Vagina (tissue), 2 donors: Measurements from ENCODE around the gene OR2H2. TPM values are rescaled to one million over a fixed set of nuclear protein-coding genes. Genes with fewer than 3 reads are reported as not detected.
A peak's percentile ranks its signal among the peaks of the same experiment; 100 is the strongest.

Source experiments
- DNase-seq, 2 donors: peaks; one replicate each; pipeline ENCODE4 v3.0.0-alpha.2; 2017; ENCODE audit errors: extremely low spot score in 2 of 2
- H3K27ac ChIP-seq: fragments of 200-600 bp; sonication (generic); one replicate; pipeline ENCODE4 v1.5.1; 2019
- H3K27me3 ChIP-seq: fragments of 200-600 bp; sonication (generic); one replicate; pipeline ENCODE4 v1.5.1; 2019
- H3K36me3 ChIP-seq, 2 donors: fragments of 200-600 bp; sonication (generic); one replicate each; pipeline ENCODE4 v1.5.1; 2017 to 2019
- H3K4me1 ChIP-seq: fragments of 200-600 bp; sonication (generic); one replicate; pipeline ENCODE4 v1.5.1; 2019
- H3K4me3 ChIP-seq, 2 donors: fragments of 200-600 bp; sonication (generic); 1 replicate in 1 of 2; 2 replicates in 1 of 2; pipeline ENCODE4 v1.5.1; 2016 to 2019
- H3K9me3 ChIP-seq: fragments of 200-600 bp; sonication (generic); one replicate; pipeline ENCODE4 v1.5.1; 2019
- POLR2A ChIP-seq, 2 donors: fragments of 450-650 bp; IDR thresholded peaks; one replicate each; pipeline ENCODE4 v1.6.1; 2017; ENCODE audit warnings: antibody characterized with exemption in 2 of 2, mild to moderate bottlenecking in 2 of 2, moderate library complexity in 2 of 2
- POLR2AphosphoS5 ChIP-seq, 2 donors: sonication (generic); formaldehyde crosslinking; IDR thresholded peaks; one replicate each; pipeline ENCODE4 v1.9.0; 2017; ENCODE audit warnings: antibody characterized with exemption in 2 of 2, mild to moderate bottlenecking in 2 of 2, low read depth in 1 of 2; ENCODE audit not compliant: insufficient read depth in 1 of 2
- intact Hi-C: fragments of 100-400 bp; cut with DNase I; formaldehyde crosslinking; loops from one replicate; pipeline ENCODE4 v1.15.1; 2023
- total RNA-seq: library from RNA; depleted of rRNA; stranded (reverse); fragments of >200 nt; gene quantifications from one replicate; pipeline ENCODE4 v1.2.3, GENCODE V29; 2016
- TF ChIP-seq, protein P1 (sequence below), 3 experiments: fragments of 450-650 bp in 2 of 3; fragments of 200-600 bp in 1 of 3; sonication (generic) in 1 of 3; IDR thresholded peaks; one replicate each; pipeline ENCODE4 v1.5.1; 2017 to 2019; ENCODE audit warnings: antibody characterized with exemption in 3 of 3, mild to moderate bottlenecking in 2 of 3, moderate library complexity in 2 of 3

Gene OR2H2
- total RNA-seq, 1 donor from 2014 or later: not detected

DNA sequence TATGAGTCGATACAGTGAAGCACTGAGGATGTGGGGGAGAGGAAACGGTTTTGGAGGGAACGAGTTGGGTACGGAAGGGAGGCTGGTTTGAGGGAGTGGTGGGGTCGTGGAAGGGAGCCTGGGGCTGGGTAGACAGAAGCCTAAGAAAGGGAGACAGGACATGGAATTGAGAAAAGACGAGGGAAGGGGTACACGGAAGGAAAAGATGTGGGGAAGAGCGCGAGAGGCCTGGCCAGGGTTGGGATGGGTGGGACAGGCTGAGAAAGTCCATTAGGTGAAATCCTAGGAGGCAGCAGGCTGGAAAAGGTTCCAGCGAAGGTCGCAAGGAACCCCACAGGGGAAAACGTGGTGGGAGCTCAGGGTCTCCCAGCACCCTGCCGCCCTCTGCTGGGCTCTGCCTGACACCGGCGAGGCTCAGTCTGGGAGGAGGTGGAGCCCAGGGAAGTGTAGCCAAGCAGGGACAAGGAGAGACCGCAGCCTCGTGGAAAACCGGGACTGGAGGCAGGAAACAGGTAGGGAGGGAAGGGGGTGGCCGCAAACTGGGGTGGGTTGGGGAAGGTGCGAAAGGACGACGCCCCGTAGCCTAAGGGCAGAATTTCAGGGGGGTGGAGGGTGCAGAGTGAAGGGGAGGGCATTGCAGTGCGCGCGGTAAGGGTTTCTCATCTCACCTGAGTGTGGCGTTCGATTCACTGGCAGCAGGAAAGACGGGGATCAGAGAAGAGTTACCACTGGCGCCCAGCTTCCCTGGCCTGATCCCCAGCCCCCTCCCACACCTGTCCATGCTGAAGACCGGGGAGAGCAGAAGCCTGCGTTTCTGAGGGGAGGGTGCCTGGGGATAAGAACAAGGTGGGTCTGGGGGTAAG lies 43.7 kb downstream of the OR2H2 start:
- H3K27ac ChIP-seq: peak overlapping the region; percentile 89
- H3K36me3 ChIP-seq: no peaks in the 10 kb centered on the region
- H3K4me1 ChIP-seq: peaks cover 40% of the 10 kb centered on the region
- H3K9me3 ChIP-seq: no peaks in the 10 kb centered on the region
- peak in 1 of 2 donors; percentile 70 for TF ChIP-seq POLR2AphosphoS5 (IDR thresholded peaks at IDR 0.05; ENCODE audit: insufficient read depth in 1 of 2, low read depth in 1 of 2)
- TF ChIP-seq, protein P1, sequence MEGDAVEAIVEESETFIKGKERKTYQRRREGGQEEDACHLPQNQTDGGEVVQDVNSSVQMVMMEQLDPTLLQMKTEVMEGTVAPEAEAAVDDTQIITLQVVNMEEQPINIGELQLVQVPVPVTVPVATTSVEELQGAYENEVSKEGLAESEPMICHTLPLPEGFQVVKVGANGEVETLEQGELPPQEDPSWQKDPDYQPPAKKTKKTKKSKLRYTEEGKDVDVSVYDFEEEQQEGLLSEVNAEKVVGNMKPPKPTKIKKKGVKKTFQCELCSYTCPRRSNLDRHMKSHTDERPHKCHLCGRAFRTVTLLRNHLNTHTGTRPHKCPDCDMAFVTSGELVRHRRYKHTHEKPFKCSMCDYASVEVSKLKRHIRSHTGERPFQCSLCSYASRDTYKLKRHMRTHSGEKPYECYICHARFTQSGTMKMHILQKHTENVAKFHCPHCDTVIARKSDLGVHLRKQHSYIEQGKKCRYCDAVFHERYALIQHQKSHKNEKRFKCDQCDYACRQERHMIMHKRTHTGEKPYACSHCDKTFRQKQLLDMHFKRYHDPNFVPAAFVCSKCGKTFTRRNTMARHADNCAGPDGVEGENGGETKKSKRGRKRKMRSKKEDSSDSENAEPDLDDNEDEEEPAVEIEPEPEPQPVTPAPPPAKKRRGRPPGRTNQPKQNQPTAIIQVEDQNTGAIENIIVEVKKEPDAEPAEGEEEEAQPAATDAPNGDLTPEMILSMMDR (IDR thresholded peaks at IDR 0.05): peak in 2 of 3 experiments; percentile 52 to 68
- no peak for TF ChIP-seq POLR2A (IDR thresholded peaks at IDR 0.05)
- H3K27me3 ChIP-seq: no peaks in the 10 kb centered on the region
- intact Hi-C loops: no loop called here
- no peak for DNase-seq
- peak overlapping the region; percentile 69 to 72 for H3K4me3 ChIP-seq

DNA sequence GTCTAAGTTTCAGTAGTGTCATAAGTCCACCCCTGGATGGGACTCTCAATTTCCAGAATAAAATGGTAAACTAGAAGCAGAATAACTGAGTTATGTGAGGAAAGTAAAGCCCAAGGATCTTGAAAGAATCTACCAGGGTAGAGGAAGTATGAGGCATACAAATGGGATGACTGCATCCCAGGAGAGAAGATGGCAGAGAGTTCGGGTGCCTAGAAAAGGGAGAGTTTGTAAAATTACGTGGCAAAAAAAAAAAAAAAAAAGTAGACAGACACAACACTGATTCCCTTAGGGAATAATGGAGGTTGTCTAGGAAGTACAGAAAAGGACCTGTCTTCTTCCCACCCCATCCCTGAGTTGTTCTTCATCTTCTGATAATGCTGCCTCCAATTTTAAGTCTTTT lies 44.6 kb downstream of the OR2H2 start:
- intact Hi-C loops: no loop called here
- H3K27ac ChIP-seq: no peak overlapping the region
- H3K4me1 ChIP-seq: peaks cover 40% of the 10 kb centered on the region

DNA sequence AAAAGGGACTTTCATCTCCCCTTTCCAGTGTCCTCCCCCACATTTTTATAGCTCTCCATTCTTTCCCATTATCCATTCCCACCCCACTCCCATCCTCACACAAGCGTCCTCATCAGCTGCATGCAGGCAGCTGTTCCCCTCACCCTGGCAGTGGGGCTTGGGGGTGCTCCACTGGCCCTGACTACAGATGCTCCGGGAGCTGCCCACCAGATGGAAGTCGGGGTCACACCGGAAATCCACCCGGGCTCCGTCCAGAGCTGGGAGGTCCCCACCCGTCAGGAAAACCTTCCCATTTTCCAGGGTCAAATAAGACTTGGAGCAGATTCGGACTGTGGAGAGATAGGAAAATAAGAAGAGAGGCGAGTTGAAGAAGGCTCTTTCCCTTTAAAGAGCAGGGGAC lies 45.4 kb downstream of the OR2H2 start:
- Histone ChIP-seq H3K4me3 (no peak overlapping the region), H3K4me1 (peaks cover 40% of the 10 kb centered on the region), H3K36me3 (no peaks in the 10 kb centered on the region), H3K27ac (no peak overlapping the region), H3K27me3 (no peaks in the 10 kb centered on the region), H3K9me3 (no peaks in the 10 kb centered on the region)
- intact Hi-C loops: no loop called here
- no peak for DNase-seq
- TF ChIP-seq POLR2AphosphoS5 (IDR thresholded peaks at IDR 0.05; ENCODE audit: insufficient read depth in 1 of 2, low read depth in 1 of 2) (no peak), POLR2A (IDR thresholded peaks at IDR 0.05) (no peak)
- TF ChIP-seq, protein P1 (IDR thresholded peaks at IDR 0.05): no peak

More for the DNA sequence above, 44.6 kb downstream of the OR2H2 start:
- no peak overlapping the region for H3K4me3 ChIP-seq
- no peaks in the 10 kb centered on the region for H3K27me3 ChIP-seq
- no peak for DNase-seq
- H3K9me3 ChIP-seq: no peaks in the 10 kb centered on the region
- TF ChIP-seq POLR2AphosphoS5 (IDR thresholded peaks at IDR 0.05; ENCODE audit: insufficient read depth in 1 of 2, low read depth in 1 of 2) (no peak), POLR2A (IDR thresholded peaks at IDR 0.05) (no peak)
- TF ChIP-seq, protein P1 (IDR thresholded peaks at IDR 0.05): no peak
- no peaks in the 10 kb centered on the region for H3K36me3 ChIP-seq

DNA sequence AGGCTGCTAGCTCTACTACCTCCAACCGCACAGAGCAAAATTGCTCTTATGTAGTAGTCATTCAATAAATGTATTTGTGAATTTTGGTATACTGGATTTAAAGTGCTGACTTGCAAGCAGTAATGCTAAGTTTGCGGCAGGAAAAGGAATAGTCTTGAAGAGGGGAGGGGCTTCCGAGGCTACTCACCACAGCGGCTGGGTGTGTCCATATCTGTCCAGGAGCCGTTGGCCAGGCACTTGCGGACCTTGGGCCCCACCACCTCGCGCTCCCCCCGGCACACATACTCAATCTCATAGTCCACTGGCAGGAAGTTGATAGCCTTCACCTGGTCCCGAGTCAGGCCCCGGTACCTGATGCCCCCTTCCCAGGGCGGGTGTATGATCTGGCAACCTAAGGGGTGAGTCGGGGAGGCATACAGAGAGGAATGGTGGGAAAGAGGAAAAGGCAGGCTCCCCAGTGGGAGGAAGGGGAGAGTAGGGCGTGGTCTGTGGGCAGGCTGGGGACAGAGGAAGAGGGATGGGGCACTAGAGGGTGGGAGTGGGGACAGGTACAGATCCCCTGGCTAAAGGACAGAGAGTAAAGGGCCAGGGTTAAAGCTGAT lies 46.4 kb downstream of the OR2H2 start:
- Histone ChIP-seq H3K36me3 (no peaks in the 10 kb centered on the region), H3K27ac (no peak overlapping the region), H3K9me3 (no peaks in the 10 kb centered on the region), H3K4me1 (peaks cover 40% of the 10 kb centered on the region), H3K27me3 (no peaks in the 10 kb centered on the region), H3K4me3 (peak overlapping the region; percentile 55 to 61)
- TF ChIP-seq, protein P1 (IDR thresholded peaks at IDR 0.05): no peak
- TF ChIP-seq POLR2A (IDR thresholded peaks at IDR 0.05) (no peak), POLR2AphosphoS5 (IDR thresholded peaks at IDR 0.05; ENCODE audit: insufficient read depth in 1 of 2, low read depth in 1 of 2) (no peak)
- no peak for DNase-seq
- intact Hi-C loops: no loop called here
